ENCODE measurements around the gene DOCK11. TPM values are rescaled to one million over a fixed set of nuclear protein-coding genes. Genes with fewer than 3 reads are reported as not detected.

Gene DOCK11
- total RNA-seq, 1 experiment from 2014 or later, result 3.0 TPM

DNA sequence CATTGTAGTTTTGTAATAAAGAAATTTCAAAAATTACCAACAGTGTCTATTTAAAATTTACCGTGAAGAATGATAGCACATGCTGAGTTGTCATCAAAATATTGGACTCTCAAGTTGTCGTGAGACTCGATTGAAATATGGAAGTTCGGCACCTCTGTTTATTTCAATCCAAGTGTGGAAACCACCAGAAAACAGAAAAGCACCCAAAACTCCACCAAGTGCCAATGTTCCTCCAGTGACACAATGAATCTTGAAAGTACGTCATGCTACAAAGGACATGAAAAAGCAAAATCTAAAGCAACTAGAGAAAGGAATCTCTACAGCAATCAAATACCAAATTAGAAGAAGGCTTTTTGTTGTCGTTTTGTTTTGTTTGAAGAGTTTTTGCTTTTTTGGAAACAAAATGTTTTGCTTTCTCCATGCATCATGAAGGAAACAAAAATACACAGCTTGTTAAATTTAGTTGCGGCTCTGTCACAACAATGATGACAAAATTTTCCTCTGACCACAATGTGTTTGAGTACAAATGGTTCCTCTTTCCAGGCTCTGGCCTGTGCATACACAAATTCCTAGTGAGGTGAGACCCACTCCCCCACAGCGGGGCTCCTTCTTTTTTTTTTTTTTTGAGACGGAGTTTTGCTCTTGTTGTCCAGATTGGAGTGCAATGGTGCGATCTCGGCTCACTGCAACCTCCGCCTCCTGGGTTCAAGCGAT is 222.2 kb downstream of the DOCK11 start:
- H3K4me3 ChIP-seq (ENCODE audit: low read length), result no peak overlapping the region
- H3K9ac ChIP-seq (ENCODE audit: low read length), result no peak overlapping the region
- no peaks in the 10 kb centered on the region for H4K20me1 ChIP-seq (ENCODE audit: low read length)
- intact Hi-C loops (cut with micrococcal nuclease), result no loop called here
- no peak for DNase-seq
- BruUV-seq (replicated peaks), result no TSS peak
- ChIA-PET CTCF (no interaction called here), POLR2A (ENCODE audit: unreplicated experiment) (no interaction called here)
- H3K4me1 ChIP-seq (ENCODE audit: insufficient read depth, low read length), result no peaks in the 10 kb centered on the region
- no peak overlapping the region for H2AFZ ChIP-seq (ENCODE audit: low read length)
- no peaks in the 10 kb centered on the region for H3K27me3 ChIP-seq (ENCODE audit: low read length)
- H3K4me2 ChIP-seq (ENCODE audit: low read length), result no peak overlapping the region
- H3K79me2 ChIP-seq (ENCODE audit: low read length), result no peaks in the 10 kb centered on the region
- no peaks in the 10 kb centered on the region for H3K36me3 ChIP-seq (ENCODE audit: low read depth, low read length)
- no peak for TF ChIP-seq EZH2 (IDR thresholded peaks at IDR 0.05; ENCODE audit: low read length, unreplicated experiment)
- TF ChIP-seq, protein P1, sequence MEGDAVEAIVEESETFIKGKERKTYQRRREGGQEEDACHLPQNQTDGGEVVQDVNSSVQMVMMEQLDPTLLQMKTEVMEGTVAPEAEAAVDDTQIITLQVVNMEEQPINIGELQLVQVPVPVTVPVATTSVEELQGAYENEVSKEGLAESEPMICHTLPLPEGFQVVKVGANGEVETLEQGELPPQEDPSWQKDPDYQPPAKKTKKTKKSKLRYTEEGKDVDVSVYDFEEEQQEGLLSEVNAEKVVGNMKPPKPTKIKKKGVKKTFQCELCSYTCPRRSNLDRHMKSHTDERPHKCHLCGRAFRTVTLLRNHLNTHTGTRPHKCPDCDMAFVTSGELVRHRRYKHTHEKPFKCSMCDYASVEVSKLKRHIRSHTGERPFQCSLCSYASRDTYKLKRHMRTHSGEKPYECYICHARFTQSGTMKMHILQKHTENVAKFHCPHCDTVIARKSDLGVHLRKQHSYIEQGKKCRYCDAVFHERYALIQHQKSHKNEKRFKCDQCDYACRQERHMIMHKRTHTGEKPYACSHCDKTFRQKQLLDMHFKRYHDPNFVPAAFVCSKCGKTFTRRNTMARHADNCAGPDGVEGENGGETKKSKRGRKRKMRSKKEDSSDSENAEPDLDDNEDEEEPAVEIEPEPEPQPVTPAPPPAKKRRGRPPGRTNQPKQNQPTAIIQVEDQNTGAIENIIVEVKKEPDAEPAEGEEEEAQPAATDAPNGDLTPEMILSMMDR (conservative IDR thresholded peaks at IDR 0.05; ENCODE audit: low read depth, low read length), result no peak
- no peak for TF ChIP-seq EZH2phosphoT487 (IDR thresholded peaks at IDR 0.05; ENCODE audit: borderline replicate concordance, low read length)
- H3K9me3 ChIP-seq (ENCODE audit: low read length), result no peaks in the 10 kb centered on the region
- H3K27ac ChIP-seq (ENCODE audit: low read length), result no peak overlapping the region
- ATAC-seq, result no peak
- H3K9me2 ChIP-seq (replicated peaks; ENCODE audit: low read length), result no peaks in the 10 kb centered on the region
- no peaks in the 10 kb centered on the region for H3F3A ChIP-seq (ENCODE audit: low read length, unreplicated experiment)

DNA sequence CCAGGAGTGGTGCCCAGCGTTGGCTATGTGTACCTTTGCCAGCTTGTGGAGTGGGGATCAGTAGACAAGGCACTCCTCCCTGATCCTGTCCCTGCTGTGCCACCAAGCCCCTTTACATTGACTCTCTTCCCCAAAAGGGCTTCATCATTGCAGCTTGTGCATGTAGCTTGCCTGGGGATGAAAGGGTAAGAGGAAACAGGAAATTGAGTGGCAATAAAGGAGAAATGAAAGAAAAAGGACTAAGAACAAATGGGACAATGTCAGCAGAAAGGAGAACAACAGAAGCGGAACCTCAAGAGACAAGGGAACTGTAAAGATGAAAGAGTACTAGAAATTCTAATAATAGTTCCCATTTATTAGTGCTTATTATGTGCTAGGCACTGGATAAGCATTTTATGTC is 223.1 kb downstream of the DOCK11 start:
- no peaks in the 10 kb centered on the region for H3K27me3 ChIP-seq (ENCODE audit: low read length)
- H3K4me1 ChIP-seq (ENCODE audit: insufficient read depth, low read length), result peaks cover 7% of the 10 kb centered on the region
- no peaks in the 10 kb centered on the region for H3K79me2 ChIP-seq (ENCODE audit: low read length)
- H3K36me3 ChIP-seq (ENCODE audit: low read depth, low read length), result no peaks in the 10 kb centered on the region
- H3K9me3 ChIP-seq (ENCODE audit: low read length), result no peaks in the 10 kb centered on the region
- intact Hi-C loops (cut with micrococcal nuclease), result no loop called here
- H2AFZ ChIP-seq (ENCODE audit: low read length), result no peak overlapping the region
- CTCF ChIA-PET, result no interaction called here
- BruUV-seq (replicated peaks), result no TSS peak
- DNase-seq (no peak), ATAC-seq (no peak)
- no peak overlapping the region for H3K9ac ChIP-seq (ENCODE audit: low read length)
- no peaks in the 10 kb centered on the region for H3K9me2 ChIP-seq (replicated peaks; ENCODE audit: low read length)
- no peaks in the 10 kb centered on the region for H3F3A ChIP-seq (ENCODE audit: low read length, unreplicated experiment)
- no peaks in the 10 kb centered on the region for H4K20me1 ChIP-seq (ENCODE audit: low read length)
- no peak overlapping the region for H3K27ac ChIP-seq (ENCODE audit: low read length)
- H3K4me2 ChIP-seq (ENCODE audit: low read length), result no peak overlapping the region
- TF ChIP-seq EZH2phosphoT487 (IDR thresholded peaks at IDR 0.05; ENCODE audit: borderline replicate concordance, low read length) (no peak), EZH2 (IDR thresholded peaks at IDR 0.05; ENCODE audit: low read length, unreplicated experiment) (no peak)
- TF ChIP-seq, protein P1 (conservative IDR thresholded peaks at IDR 0.05; ENCODE audit: low read depth, low read length), result no peak
- no peak overlapping the region for H3K4me3 ChIP-seq (ENCODE audit: low read length)
- POLR2A ChIA-PET (ENCODE audit: unreplicated experiment), result no interaction called here

DNA sequence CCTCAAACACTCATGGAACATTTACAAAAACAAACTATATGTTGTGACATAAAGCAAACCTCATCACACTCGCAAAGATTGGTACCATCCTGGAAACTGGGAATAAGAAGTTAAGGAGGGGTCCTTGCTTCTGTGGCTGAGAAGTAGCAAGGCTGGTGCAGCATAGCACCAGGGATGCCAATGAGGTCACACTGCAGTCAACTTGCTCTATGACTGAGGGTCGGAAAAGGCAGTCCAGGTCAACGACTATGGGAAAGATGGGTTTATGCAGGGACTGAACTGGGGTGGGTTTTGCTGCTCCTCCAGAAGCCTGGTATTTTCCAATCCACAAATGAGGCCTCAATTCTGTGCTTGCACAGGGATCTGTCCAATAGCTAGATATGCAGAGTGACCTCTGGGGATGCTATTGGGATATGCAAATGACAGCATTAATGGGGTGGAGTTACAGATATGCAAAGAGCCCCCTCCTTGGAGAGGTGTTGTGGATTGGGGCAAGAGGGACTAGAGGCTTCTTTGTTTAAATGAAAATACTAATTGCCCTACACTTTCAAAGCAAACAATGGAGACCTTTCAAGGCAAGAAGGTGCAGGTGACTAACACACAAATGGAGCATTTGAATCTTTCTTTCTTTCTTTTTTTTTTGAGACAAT is 224.6 kb downstream of the DOCK11 start:
- peaks cover 17% of the 10 kb centered on the region for H3K4me1 ChIP-seq (ENCODE audit: insufficient read depth, low read length)
- H3K36me3 ChIP-seq (ENCODE audit: low read depth, low read length), result no peaks in the 10 kb centered on the region
- H3K27ac ChIP-seq (ENCODE audit: low read length), result no peak overlapping the region
- intact Hi-C loops (cut with micrococcal nuclease), result no loop called here
- no peak overlapping the region for H2AFZ ChIP-seq (ENCODE audit: low read length)
- no peak overlapping the region for H3K9ac ChIP-seq (ENCODE audit: low read length)
- DNase-seq (no peak), ATAC-seq (no peak)
- no peaks in the 10 kb centered on the region for H4K20me1 ChIP-seq (ENCODE audit: low read length)
- CTCF ChIA-PET, result no interaction called here
- TF ChIP-seq EZH2phosphoT487 (IDR thresholded peaks at IDR 0.05; ENCODE audit: borderline replicate concordance, low read length), result no peak
- TF ChIP-seq, protein P1 (conservative IDR thresholded peaks at IDR 0.05; ENCODE audit: low read depth, low read length), result no peak
- no peak for TF ChIP-seq EZH2 (IDR thresholded peaks at IDR 0.05; ENCODE audit: low read length, unreplicated experiment)
- BruUV-seq (replicated peaks), result no TSS peak
- no peak overlapping the region for H3K4me3 ChIP-seq (ENCODE audit: low read length)
- no peaks in the 10 kb centered on the region for H3K9me2 ChIP-seq (replicated peaks; ENCODE audit: low read length)
- H3K79me2 ChIP-seq (ENCODE audit: low read length), result no peaks in the 10 kb centered on the region
- POLR2A ChIA-PET (ENCODE audit: unreplicated experiment), result no interaction called here
- no peak overlapping the region for H3K4me2 ChIP-seq (ENCODE audit: low read length)
- no peaks in the 10 kb centered on the region for H3K27me3 ChIP-seq (ENCODE audit: low read length)
- no peaks in the 10 kb centered on the region for H3F3A ChIP-seq (ENCODE audit: low read length, unreplicated experiment)
- no peaks in the 10 kb centered on the region for H3K9me3 ChIP-seq (ENCODE audit: low read length)
